Pons (tissue), 1 donor: ENCODE data around the gene ANKRD10.
"Not testable (repeated sequence)": the region's sequence is repeated elsewhere in the genome, so short reads cannot be mapped to it uniquely, and the experiment has no call there.

Experiments
- DNase-seq: peaks from one replicate; pipeline ENCODE4 v3.0.0-alpha.2; 2016; ENCODE audit warnings: low spot score

Gene ANKRD10

DNA sequence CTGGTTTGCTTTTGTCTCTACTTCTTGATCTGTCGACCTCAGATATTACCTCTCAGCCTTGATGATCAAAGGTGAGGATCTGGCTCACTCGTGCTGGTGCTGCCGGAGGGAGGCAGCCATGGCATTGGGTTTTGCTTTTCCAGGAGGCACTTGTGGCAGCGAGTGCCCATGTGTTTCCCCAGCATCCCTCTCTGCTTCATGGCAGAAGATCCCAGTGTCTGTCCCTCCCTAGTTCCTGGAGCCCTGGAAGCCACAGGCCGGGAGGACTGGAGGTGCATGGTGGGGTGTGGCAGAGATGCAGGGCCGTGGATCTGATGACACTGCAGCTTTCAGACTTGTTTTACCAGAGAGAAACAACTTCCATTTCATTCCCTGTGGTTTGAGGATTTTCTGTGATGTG is 47.5 kb downstream of the ANKRD10 start:
- no peak for DNase-seq

- DNase-seq = no peak
Measured at GRCh38 chr13:110866491-110867170, 48.2 kb downstream of the ANKRD10 start.

- DNase-seq = no peak
Measured at GRCh38 chr13:110863685-110864084, 51.2 kb downstream of the ANKRD10 start.

DNA sequence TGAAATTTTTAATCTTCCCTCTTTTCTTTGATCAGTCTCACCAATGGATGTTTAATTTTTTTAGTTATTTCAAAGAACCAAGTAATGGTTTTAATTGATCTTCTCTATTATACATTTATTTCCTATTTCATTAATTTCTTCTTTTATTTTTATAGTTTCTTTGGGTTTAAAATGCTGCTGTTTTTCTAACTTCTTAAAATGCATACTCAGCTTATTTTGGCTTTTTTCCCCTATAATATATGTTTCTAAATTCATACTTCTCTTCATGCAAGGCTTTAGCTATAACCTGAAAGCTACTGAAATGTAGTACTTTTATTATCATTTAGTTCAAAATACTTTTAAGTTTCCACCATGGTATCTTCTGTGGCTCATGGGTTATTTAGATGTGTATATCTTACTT is 53.9 kb downstream of the ANKRD10 start:
- DNase-seq = no peak

- no peak for DNase-seq
Measured at GRCh38 chr13:110856942-110857835, 57.7 kb downstream of the ANKRD10 start.

GRCh38 chr13:110855363-110855762 is 59.5 kb downstream of the ANKRD10 start:
- no peak for DNase-seq

- DNase-seq = no peak
Measured at GRCh38 chr13:110854866-110855265, 60.0 kb downstream of the ANKRD10 start.

DNA sequence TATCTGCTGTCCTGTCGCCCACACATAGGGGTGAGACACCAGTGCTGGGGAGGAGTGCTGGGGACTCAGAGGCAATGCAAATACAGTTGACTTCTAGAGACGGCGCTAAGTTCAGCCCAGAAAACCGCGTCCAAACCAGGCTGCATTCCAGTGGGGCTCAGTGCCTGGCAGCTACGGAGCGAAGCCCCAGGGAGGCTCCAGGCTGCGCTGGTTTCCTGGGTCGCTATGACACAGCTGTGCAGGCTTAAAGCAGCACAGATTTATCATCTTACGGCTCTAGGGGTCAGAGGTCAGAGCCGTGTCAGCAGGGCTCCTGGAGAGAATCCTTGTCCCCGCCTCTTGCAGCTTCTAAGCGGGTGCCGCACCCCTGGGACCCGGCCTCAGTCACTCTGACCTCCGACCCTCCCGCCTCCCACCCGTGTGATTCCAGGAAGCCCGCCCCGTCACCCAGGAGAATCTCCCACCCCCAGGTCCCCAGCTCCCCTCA is 61.6 kb downstream of the ANKRD10 start:
- no peak for DNase-seq

GRCh38 chr13:110850840-110851239 is 64.0 kb downstream of the ANKRD10 start:
- DNase-seq = no peak

DNA sequence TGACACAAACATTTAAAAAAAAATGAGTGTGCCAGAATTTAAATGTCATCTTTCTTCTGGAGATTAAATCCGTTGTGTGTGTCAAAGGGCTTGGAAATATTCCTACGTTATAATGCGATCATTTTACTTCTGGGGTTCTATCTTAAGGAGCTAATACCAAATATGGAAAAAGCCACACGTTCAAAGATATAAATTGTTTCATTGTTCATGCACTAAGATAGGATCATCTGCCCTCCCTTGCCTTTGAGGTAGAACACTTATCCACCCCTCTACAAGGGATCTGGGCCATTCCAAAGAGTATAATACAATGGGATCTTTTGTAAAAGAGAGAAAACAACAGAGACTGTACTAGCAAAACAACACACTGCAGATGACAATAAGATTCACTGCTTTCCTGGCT is 64.9 kb downstream of the ANKRD10 start:
- DNase-seq = peak; percentile 22

- DNase-seq = no peak
Measured at GRCh38 chr13:110845520-110845919, 69.3 kb downstream of the ANKRD10 start.

DNA sequence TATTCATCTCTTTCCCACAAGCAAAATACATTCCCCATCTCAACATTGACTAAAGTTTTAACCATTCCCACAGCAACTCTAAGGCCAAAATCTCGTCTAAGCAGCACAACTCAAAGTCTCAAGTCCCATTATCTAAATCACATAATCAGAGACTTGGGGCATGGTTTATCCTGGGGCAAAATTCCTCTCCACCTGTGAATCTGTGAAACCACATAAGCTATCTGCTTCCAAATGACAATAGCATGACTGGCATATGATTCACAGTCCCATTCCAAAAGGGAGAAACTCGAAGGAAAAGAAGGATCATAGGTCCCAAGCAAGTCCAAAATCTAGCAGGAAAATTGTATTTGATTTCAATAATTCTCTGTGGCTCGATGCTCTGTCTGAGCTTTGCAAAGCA is 73.0 kb downstream of the ANKRD10 start:
- no peak for DNase-seq

- DNase-seq = no peak
Measured at GRCh38 chr13:110841406-110841805, 73.5 kb downstream of the ANKRD10 start.

DNA sequence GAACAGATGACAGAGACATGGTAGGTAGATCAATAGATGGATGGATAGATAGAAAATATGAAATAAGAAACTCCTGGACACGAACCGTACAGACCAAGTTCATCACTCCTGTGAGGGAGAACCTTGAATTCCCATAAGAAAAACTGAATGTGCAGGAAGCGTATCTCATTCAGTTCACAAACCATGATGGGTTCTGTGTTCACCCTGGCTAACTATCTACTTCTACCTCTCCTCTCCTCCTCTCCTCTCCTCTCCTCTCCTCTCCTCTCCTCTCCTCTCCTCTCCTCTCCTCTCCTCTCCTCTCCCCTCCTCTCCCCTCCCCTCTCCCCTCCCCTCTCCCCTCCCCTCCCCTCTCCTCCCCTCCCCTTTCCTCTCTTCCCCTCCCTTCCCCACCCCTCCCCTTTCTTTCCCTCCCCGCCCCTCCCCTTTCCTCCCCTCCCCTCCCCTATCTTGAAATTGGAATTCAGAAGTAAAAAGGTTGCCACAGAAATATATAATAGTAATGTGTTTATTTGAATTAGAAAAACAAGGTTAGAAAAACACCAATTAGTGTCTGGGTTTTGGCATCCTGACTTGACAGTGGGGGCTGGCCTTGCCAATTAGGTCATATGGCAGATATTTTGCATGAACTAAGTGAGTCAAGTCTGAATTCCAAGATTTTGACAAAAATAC is 75.9 kb downstream of the ANKRD10 start:
- no peak for DNase-seq

DNA sequence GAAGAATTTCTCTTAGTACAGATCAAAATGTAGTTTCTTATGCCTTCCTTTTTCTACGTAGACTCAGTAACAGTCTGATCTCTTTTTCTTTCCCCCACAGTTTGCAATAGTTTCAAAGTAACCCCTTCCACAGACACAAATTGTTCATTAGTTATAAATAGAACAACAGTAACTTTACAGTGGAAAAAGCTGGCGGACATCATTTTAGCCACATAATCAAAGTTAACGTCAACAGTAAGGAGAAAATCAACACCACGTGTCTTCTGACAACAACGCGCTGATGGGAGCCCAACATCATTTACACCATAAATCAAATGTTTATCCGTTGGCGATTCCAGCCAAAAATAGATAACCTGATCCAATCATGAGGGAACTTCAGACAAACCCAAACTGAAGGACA is 76.8 kb downstream of the ANKRD10 start:
- DNase-seq = no peak

DNA sequence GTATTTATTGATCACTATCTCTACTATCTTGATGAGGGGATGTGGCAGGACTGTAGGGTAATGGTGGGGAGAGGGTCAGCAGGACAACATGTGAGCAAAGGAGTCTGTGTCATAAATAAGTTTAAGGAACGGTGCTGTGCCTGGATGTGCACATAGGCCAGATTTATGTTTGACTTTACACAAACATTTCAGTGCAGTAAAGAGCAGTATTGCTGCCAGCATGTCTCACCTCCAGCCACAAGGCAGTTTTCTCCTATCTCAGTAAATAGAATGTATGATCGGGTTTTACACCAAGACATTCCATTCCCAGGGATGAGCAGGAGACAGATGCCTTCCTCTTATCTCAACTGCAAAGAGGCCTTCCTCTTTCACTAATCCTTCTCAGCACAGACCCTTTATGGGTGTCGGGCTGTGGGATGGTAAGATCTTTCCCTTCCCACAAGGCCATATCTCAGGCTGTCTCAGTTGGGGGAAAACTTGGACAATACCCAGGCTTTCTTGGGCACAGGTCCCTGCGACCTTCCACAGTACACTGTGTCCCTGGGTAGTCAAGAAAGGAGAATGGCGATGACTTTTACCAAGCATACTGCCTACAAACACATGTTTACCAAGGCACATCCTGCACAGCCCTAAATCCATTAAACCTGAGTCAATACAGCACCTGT is 77.3 kb downstream of the ANKRD10 start:
- DNase-seq = not testable (repeated sequence)

- no peak for DNase-seq
Measured at GRCh38 chr13:110836605-110836903, 78.3 kb downstream of the ANKRD10 start.

- DNase-seq = no peak
Measured at GRCh38 chr13:110835721-110836604, 78.9 kb downstream of the ANKRD10 start.

GRCh38 chr13:110834572-110834971 is 80.3 kb downstream of the ANKRD10 start:
- DNase-seq = no peak

GRCh38 chr13:110832531-110832930 is 82.3 kb downstream of the ANKRD10 start:
- no peak for DNase-seq

- DNase-seq = no peak
Measured at GRCh38 chr13:110832205-110832479, 82.7 kb downstream of the ANKRD10 start.
